Islet of Langerhans (tissue), 1 donor: Measurements from ENCODE around the gene GRIP2.

ENCODE experiments used
- FAIRE-seq: peaks from one replicate; lab custom pipeline; 2011; peaks lifted over from hg19 to GRCh38; lab: Jason Lieb, UNC

GRIP2 gene

DNA sequence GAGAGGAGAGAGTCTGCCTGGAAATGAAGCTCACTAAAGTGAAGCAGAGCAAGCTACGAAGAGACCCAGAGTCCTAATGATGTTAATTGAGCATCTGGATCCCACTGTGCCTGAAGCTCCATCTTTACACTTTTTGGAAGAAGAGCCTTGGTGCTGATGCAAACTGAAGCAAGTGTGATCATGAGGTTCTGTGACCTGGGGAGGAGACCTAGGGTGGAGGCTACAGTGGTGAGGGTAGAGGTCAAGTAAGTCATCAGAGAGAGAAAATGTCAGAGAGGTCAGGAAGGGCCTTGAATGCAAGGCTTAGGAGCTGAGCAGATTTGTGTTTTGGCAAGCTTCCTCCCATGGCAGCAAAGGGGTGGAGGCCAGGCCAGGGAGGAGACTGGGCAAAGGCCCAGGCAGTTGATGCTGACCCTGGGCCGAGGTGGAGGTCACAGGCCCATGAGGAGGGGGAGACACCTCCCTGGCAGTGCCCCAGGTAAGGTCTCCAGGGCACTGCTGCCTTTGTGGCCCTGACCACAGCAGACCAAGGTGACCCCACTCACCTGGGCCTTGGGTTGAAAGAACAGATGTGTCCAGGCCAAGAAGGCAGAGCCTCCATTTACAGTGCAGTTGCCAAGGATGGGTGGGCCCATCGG, 1.6 kb downstream of the GRIP2 start:
- FAIRE-seq, result no peak

GRCh38 chr3:14537590-14538450, 2.3 kb downstream of the GRIP2 start:
- FAIRE-seq, result no peak

GRCh38 chr3:14536837-14537589, 3.1 kb downstream of the GRIP2 start:
- no peak for FAIRE-seq

GRCh38 chr3:14536055-14536815, 3.9 kb downstream of the GRIP2 start:
- FAIRE-seq, result no peak

- no peak for FAIRE-seq
Observed at GRCh38 chr3:14535616-14536015, 4.5 kb downstream of the GRIP2 start.

GRCh38 chr3:14534516-14535191, 5.5 kb downstream of the GRIP2 start:
- FAIRE-seq, result no peak

- FAIRE-seq, result no peak
Observed at GRCh38 chr3:14533457-14533958, 6.6 kb downstream of the GRIP2 start.

- FAIRE-seq, result no peak
Observed at GRCh38 chr3:14532691-14533456, 7.3 kb downstream of the GRIP2 start.

GRCh38 chr3:14531856-14532395, 8.2 kb downstream of the GRIP2 start:
- no peak for FAIRE-seq

- no peak for FAIRE-seq
Observed at GRCh38 chr3:14528081-14528480, 12.1 kb downstream of the GRIP2 start.

- FAIRE-seq, result no peak
Observed at GRCh38 chr3:14525685-14526631, 14.2 kb downstream of the GRIP2 start.

DNA sequence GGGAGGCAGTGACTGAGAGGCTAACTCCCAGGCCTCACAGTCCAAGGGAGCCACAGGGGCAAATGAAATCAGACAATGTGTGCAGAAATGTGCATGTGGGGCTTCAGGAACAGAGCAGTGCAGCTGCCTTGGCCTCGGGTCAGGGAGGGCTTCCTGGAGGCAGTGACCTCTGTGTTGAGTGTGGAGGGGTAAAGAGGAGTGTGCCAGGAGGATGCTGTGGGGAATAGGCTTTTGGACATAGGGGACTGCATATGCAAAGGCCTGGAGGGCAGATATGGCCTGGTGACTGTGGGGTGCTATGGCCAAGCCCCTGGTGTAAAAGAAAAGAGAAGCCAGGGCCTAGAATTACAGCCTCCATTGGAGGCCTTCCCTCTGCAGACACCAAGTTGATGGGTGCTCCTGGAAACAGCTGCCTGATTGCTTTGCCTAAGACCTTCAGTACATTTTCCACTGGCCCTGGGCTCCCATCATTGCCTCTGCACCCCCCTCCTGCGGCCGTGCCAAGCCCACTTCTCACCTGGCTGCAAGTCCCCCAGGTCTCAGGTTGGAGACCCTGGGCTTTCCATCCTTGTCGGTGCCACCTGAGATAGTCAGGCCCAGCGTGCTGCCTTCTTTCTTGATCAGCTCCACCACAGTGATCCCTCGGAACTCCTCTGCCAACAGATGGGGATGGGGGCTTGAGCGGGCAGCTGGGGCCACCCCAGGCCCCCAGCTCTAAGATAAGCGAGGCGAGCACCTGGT, 15.1 kb downstream of the GRIP2 start:
- FAIRE-seq, result no peak

- no peak for FAIRE-seq
Observed at GRCh38 chr3:14524311-14524711, 15.8 kb downstream of the GRIP2 start.

GRCh38 chr3:14523792-14524191, 16.4 kb downstream of the GRIP2 start:
- no peak for FAIRE-seq

- FAIRE-seq, result no peak
Observed at GRCh38 chr3:14522768-14523167, 17.4 kb downstream of the GRIP2 start.

DNA sequence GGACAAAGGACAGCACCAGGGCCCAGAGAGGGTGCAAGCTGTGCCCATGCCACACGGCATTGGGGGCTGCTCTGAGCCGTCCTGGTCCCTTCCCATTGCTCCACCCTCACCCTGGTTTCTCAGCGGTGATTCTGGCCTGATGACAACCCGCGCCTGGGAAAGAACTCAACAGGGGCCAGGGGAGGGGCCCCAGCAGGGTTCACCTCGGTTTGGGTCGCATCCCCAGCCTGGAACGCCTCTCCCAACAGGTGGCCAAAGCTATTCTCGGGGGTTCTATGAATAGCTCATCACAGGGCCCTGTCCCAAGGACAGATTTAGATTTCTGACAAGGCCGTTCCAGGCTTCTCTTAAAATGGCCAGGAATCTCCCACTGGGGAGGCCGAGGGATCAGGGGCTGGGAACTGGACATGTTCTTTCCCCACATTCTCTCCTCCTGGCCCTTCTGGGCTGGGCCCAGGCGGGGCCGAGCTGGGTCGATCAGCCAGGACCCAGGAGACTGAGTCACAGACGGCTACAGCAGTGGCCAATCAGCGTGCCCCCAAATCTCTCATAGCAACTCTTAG, 17.9 kb downstream of the GRIP2 start:
- FAIRE-seq, result no peak

DNA sequence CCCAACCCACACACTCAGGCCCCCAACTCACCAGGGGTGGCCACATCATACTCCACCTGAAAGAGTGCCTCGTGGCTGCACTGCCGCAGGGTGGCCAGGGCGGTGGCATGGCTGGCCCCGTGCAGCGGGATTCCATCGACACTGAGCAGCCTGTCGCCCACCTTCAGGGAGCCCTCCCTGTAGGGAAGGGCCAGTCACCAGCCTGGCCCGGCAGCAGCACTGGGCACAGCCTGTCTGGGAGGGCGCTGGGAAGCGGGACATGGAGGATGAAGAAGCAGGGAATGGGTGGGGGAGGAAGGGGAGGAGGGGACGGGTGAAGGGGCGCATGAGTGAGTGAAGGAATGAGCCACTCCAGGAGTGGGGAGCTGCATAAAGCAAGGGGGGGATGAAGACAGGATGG, 18.5 kb downstream of the GRIP2 start:
- no peak for FAIRE-seq

DNA sequence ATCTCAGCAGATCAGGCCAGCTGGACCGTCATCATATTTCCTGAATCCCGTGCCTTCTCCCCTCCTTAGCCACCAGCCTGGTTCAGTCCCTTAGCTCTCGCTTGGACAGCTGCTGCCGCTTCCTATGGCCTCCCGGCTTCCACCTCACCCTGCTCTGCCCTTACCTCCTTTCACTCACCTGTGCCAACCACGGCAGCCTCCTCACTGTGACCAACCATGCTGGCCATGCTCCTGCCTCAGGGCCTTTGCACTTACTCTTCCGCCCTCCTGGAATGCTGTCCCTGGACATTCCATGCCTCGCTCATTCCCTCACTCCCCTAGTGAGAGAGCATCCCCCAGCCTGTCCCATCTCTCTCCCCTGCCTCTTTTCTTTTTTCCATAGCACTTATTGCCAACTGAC, 19.2 kb downstream of the GRIP2 start:
- FAIRE-seq, result no peak
